GM10266 (cell line): ENCODE measurements around the gene ADAM33.

ENCODE experiments used
- DNase-seq: peaks from one replicate; pipeline ENCODE4 v3.0.0; 2012; ENCODE audit errors: extremely low spot score
- CTCF ChIP-seq: IDR thresholded peaks from 2 replicates; pipeline ENCODE4 v1.5.1; 2012; ENCODE audit warnings: mild to moderate bottlenecking, low read depth; ENCODE audit not compliant: control insufficient read depth, insufficient read depth; ENCODE audit errors: missing control alignments

Gene ADAM33

GRCh38 chr20:3628502-3629314 is 53.1 kb downstream of the ADAM33 start:
- no peak for TF ChIP-seq CTCF
- no peak for DNase-seq

GRCh38 chr20:3627476-3627875 is 54.3 kb downstream of the ADAM33 start:
- no peak for TF ChIP-seq CTCF
- no peak for DNase-seq

- no peak for DNase-seq
- TF ChIP-seq CTCF, result no peak
These were observed 59.4 kb downstream of the ADAM33 start for GRCh38 chr20:3622406-3622805.

GRCh38 chr20:3621111-3621510 is 60.7 kb downstream of the ADAM33 start:
- TF ChIP-seq CTCF, result no peak
- no peak for DNase-seq
